K562 (cell line): ENCODE measurements around the gene BCAR1. TPM values are rescaled to one million over a fixed set of nuclear protein-coding genes. Genes with fewer than 3 reads are reported as not detected.

Experiments used
- ATAC-seq: fragments of 200-7000 bp; cut with Tn5 transposase; 3 replicates; pipeline ENCODE4 v1.9.1; 2020; ENCODE audit warnings: moderate library complexity
- BruUV-seq: library from RNA; stranded (reverse); fragments of 400-500 nt; replicated peaks from 2 replicates; lab custom pipeline; 2021; lab: Mats Ljungman, UMichigan
- CTCF ChIA-PET: fragments of 300-600 bp; formaldehyde crosslinking; extraction: SDS; loops from one replicate; lab custom pipeline; 2021; ENCODE audit warnings: low intra/inter-chr PET ratio; lab: Yijun Ruan, JAX
- POLR2A ChIA-PET: fragments of 300-600, 350-650 bp; sonication (Branson Sonifier 250); formaldehyde crosslinking; extraction: SDS; loops from one replicate; lab custom pipeline; 2021; ENCODE audit warnings: antibody characterized with exemption, inconsistent platforms; lab: Yijun Ruan, JAX
- DNase-seq, 4 experiments: peaks; one replicate each; pipeline versions ENCODE4 v3.0.0 to v3.0.0-alpha.2; 2011 to 2018; ENCODE audit warnings: low spot score in 3 of 4, mixed read lengths in 3 of 4; ENCODE audit errors: extremely low read depth in 1 of 4
- FAIRE-seq: peaks from 2 replicates; lab custom pipeline; 2011; peaks lifted over from hg19 to GRCh38; lab: Jason Lieb, UNC
- H2AFZ ChIP-seq: 2 replicates; pipeline ENCODE4 v1.6.0; 2011; ENCODE audit warnings: low read depth, low read length, control low read depth, inconsistent platforms
- H3K27ac ChIP-seq: fragments of 200-600 bp; 3 replicates; pipeline ENCODE4 v1.8.0; 2011; ENCODE audit warnings: low read depth, mild to moderate bottlenecking, control low read depth, inconsistent platforms, low read length, moderate library complexity, mixed read lengths; ENCODE audit errors: extremely low read depth
- H3K27me3 ChIP-seq, 2 experiments: fragments of 300-600 bp in 1 of 2; 2 replicates in 1 of 2; 3 replicates in 1 of 2; pipeline versions ENCODE4 v1.6.0 to v1.8.0; 2011; ENCODE audit warnings: inconsistent platforms in 2 of 2, low read length in 2 of 2, mild to moderate bottlenecking in 1 of 2, mixed read lengths in 1 of 2, moderate library complexity in 1 of 2; ENCODE audit not compliant: control insufficient read depth in 2 of 2, insufficient read depth in 2 of 2
- H3K36me3 ChIP-seq: fragments of 300-600 bp; 3 replicates; pipeline ENCODE4 v1.8.0; 2011; ENCODE audit warnings: mild to moderate bottlenecking, low read length, inconsistent platforms; ENCODE audit not compliant: control insufficient read depth, insufficient read depth
- H3K4me1 ChIP-seq, 2 experiments: fragments of 200-600 bp in 1 of 2; replicated peaks in 1 of 2; 2 replicates in 1 of 2; 3 replicates in 1 of 2; pipeline versions ENCODE4 v1.5.1 to v1.8.0; 2011; ENCODE audit warnings: inconsistent platforms in 2 of 2, low read length in 2 of 2, mild to moderate bottlenecking in 1 of 2, mixed read lengths in 1 of 2, moderate library complexity in 1 of 2; ENCODE audit not compliant: control insufficient read depth in 2 of 2, insufficient read depth in 2 of 2
- H3K4me2 ChIP-seq: 2 replicates; pipeline ENCODE4 v1.6.1; 2011; ENCODE audit warnings: low read length, control low read depth, inconsistent platforms, mixed read lengths; ENCODE audit not compliant: insufficient read depth
- H3K4me3 ChIP-seq: fragments of 200-600 bp; sonication (generic), shearing (Covaris generic); 2 replicates; pipeline ENCODE4 v1.5.1; 2016; ENCODE audit warnings: control low read depth, inconsistent platforms
- H3K79me2 ChIP-seq: fragments of 200-600 bp; 3 replicates; pipeline ENCODE4 v1.8.0; 2011; ENCODE audit warnings: low read length, inconsistent platforms; ENCODE audit not compliant: control insufficient read depth, insufficient read depth
- H3K9ac ChIP-seq, 2 experiments: 2 replicates each; pipeline versions ENCODE4 v1.6.0 to v1.6.1; 2011; ENCODE audit warnings: low read depth in 2 of 2, low read length in 2 of 2, control low read depth in 1 of 2, inconsistent platforms in 1 of 2, mild to moderate bottlenecking in 1 of 2, mixed read lengths in 1 of 2; ENCODE audit not compliant: insufficient read depth in 1 of 2
- H3K9me1 ChIP-seq: one replicate; pipeline ENCODE4 v1.6.0; 2011; ENCODE audit warnings: inconsistent platforms, mild to moderate bottlenecking, low read length, moderate library complexity; ENCODE audit not compliant: control insufficient read depth, insufficient read depth
- H3K9me3 ChIP-seq: replicated peaks from 2 replicates; pipeline ENCODE4 v1.5.1; 2011; ENCODE audit warnings: low read depth, low read length, inconsistent platforms; ENCODE audit not compliant: control insufficient read depth, insufficient read depth
- H4K20me1 ChIP-seq: replicated peaks from 2 replicates; pipeline ENCODE4 v1.6.1; 2011; ENCODE audit warnings: low read length, inconsistent platforms, mixed read lengths; ENCODE audit not compliant: control insufficient read depth, insufficient read depth
- ESRRA ChIP-seq: fragments of 450-650 bp; IDR thresholded peaks from 2 replicates; pipeline ENCODE4 v1.6.1; 2014; ENCODE audit warnings: low read depth, mild to moderate bottlenecking, moderate library complexity, borderline replicate concordance
- FOSL1 ChIP-seq: fragments of 200-800 bp; sonication (Bioruptor generic); conservative IDR thresholded peaks from 2 replicates; pipeline ENCODE4 v1.6.1; 2016; ENCODE audit warnings: missing genetic modification characterization, missing compliant biosample characterization
- GTF2E2 ChIP-seq: fragments of 200-800 bp; sonication (Bioruptor generic); IDR thresholded peaks from 2 replicates; pipeline ENCODE4 v1.6.1; 2016; ENCODE audit warnings: missing genetic modification characterization, missing compliant biosample characterization
- JUN ChIP-seq, 2 experiments: sonication (generic) in 1 of 2; formaldehyde crosslinking in 1 of 2; IDR thresholded peaks; 2 replicates each; pipeline versions ENCODE4 v1.6.1 to v1.8.0; 2012 to 2022; ENCODE audit warnings: borderline replicate concordance in 2 of 2, mild to moderate bottlenecking in 2 of 2, improper control_type of control experiment in 1 of 2, low read depth in 1 of 2, low read length in 1 of 2, missing genetic modification reagents in 1 of 2
- JUND ChIP-seq, 2 experiments: IDR thresholded peaks; 2 replicates in 1 of 2; 3 replicates in 1 of 2; pipeline ENCODE4 v1.6.1; 2011; ENCODE audit warnings: borderline replicate concordance in 2 of 2, low read depth in 2 of 2, low read length in 2 of 2, improper control_type of control experiment in 1 of 2, missing biosample characterization in 1 of 2, missing genetic modification characterization in 1 of 2, missing genetic modification reagents in 1 of 2
- OTX1 ChIP-seq: fragments of 450-650 bp; formaldehyde crosslinking; IDR thresholded peaks from 2 replicates; pipeline ENCODE4 v1.4.0; 2022; ENCODE audit warnings: mild to moderate bottlenecking
- PRPF4 ChIP-seq: fragments of 200-400 bp; formaldehyde crosslinking; IDR thresholded peaks from one replicate; pipeline ENCODE4 v1.6.1; 2017; ENCODE audit warnings: low read length, low read depth, mild to moderate bottlenecking; ENCODE audit not compliant: insufficient read depth, poor library complexity, severe bottlenecking
- PTBP1 ChIP-seq: fragments of 200-400 bp; formaldehyde crosslinking; IDR thresholded peaks from 2 replicates; pipeline ENCODE4 v1.6.1; 2017; ENCODE audit warnings: low read depth, low read length
- SIN3B ChIP-seq: fragments of 450-650 bp; IDR thresholded peaks from 2 replicates; pipeline ENCODE4 v1.6.1; 2017; ENCODE audit warnings: low read depth, mild to moderate bottlenecking, moderate library complexity
- YBX1 ChIP-seq: fragments of 450-650 bp; IDR thresholded peaks from 2 replicates; pipeline ENCODE4 v1.7.1; 2016; ENCODE audit warnings: mild to moderate bottlenecking
- ZNF165 ChIP-seq: fragments of 250-450 bp; sonication (Bioruptor Pico); IDR thresholded peaks from 2 replicates; pipeline ENCODE4 v1.4.0; 2020; ENCODE audit warnings: borderline replicate concordance
- ZNF586 ChIP-seq: fragments of 450-650 bp; formaldehyde crosslinking; conservative IDR thresholded peaks from 2 replicates; pipeline ENCODE4 v1.4.0; 2020; ENCODE audit warnings: mild to moderate bottlenecking, moderate library complexity
- ZNF696 ChIP-seq: fragments of 250-450 bp; sonication (Bioruptor Pico); conservative IDR thresholded peaks from 2 replicates; pipeline ENCODE4 v1.4.0; 2020; ENCODE audit warnings: mild to moderate bottlenecking, moderate library complexity
- in situ Hi-C: fragments of 300-500 bp; cut with MboI; formaldehyde crosslinking; loops from 4 replicates; pipeline ENCODE4 v1.15.0; 2018; ENCODE audit warnings: inconsistent platforms, mixed read lengths
- intact Hi-C: fragments of 100-400 bp; cut with micrococcal nuclease; formaldehyde crosslinking; loops from 2 replicates; pipeline ENCODE4 v1.14.2; 2022
- polyA plus RNA-seq, 8 experiments: library from polyadenylated mRNA; depleted of rRNA in 4 of 8; stranded (reverse) in 5 of 8; unstranded in 3 of 8; fragments of >200 nt; fragmentation: Nextera tagmentation in 2 of 8; fragmentation: Illumina TruSeq in 1 of 8; extraction: Ambion mirVana in 2 of 8; extraction: Trizol in 1 of 8; gene quantifications; 2 replicates each; pipeline versions ENCODE4 v1.2.1 to v1.2.3, GENCODE V29; 2011 to 2014; ENCODE audit warnings: inconsistent platforms in 1 of 8, missing spikeins in 1 of 8
- total RNA-seq, 7 experiments: library from RNA; depleted of rRNA in 6 of 7; stranded (reverse); fragments of >200 nt in 6 of 7; fragmentation: Illumina TruSeq in 2 of 7; extraction: Trizol in 2 of 7; gene quantifications; 2 replicates each; pipeline versions ENCODE4 v1.2.1 to v1.2.3, GENCODE V29; 2011 to 2021; ENCODE audit warnings: low replicate concordance in 1 of 7
- TF ChIP-seq, protein P1 (sequence below): fragments of 200-800 bp; sonication (Bioruptor generic); IDR thresholded peaks from 2 replicates; pipeline ENCODE4 v1.6.1; 2016; ENCODE audit warnings: missing genetic modification characterization, missing compliant biosample characterization
- TF ChIP-seq, protein P2 (sequence below): fragments of 250-450 bp; sonication (Bioruptor Pico); IDR thresholded peaks from 2 replicates; pipeline ENCODE4 v1.5.0; 2021

BCAR1 gene
- total and polyA plus RNA-seq, 9 of the 15 experiments (the other 6 are each of a cell fraction or from before 2014, with no cell fraction given) = 0.10 to 26.3 (median 3.6) TPM

DNA sequence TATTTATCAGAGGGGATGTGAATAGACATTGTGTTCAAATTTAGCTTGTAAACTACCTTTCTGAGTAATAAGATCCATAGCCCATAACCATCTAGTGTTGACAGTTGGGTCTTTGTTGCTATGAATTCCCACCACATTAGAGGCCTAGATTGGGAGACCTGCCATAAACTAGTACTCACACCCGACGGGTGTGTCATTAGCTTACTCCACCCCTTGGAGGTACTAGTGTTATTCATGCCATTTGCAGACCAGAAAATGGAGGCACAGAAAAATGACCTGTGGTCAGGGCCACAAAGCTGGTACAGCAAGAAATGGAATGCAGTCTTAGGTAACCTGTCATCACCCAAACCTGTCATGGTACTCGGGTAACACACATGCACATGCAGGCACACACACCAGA lies 41.3 kb upstream of the BCAR1 start (continued):
- no peak for TF ChIP-seq ZNF586
- TF ChIP-seq PTBP1 = no peak
- no peak for TF ChIP-seq YBX1

DNA sequence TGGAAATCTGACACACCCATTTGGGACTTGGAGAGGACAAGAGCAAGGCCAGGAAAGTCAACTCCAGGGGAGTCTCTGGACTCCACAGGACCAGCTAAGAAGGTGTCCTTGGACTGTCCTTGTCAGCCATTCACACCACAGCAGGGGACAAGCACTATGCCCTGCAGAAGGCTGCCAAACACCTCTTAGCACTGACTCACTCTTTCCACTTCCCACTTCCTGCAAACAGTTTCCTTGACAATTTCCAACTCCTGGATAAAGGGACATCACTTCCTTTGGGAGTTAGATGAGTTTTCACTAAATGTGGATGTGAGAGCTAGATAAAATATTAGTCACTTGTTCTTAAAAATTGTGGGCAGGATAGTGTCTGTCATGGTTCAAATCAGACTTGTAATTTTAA lies 37.8 kb upstream of the BCAR1 start:
- H3K4me1 ChIP-seq = peaks cover 15 to 21% of the 10 kb centered on the region in 2 experiments
- in situ Hi-C loops = no loop called here
- no peak overlapping the region for H3K27ac ChIP-seq
- CTCF ChIA-PET = no interaction called here
- POLR2A ChIA-PET = interaction anchor here (0.7 to 1.6 kb wide), 3 partner anchors 10 to 311 kb away, joined by 3 to 5 read pairs (median 3); no protein-coding TSS in a partner anchor
- no peak overlapping the region for H2AFZ ChIP-seq
- no peak for ATAC-seq
- no peaks in the 10 kb centered on the region for H3K9me1 ChIP-seq
- no peak overlapping the region for H3K9ac ChIP-seq
- intact Hi-C loops = no loop called here
- H3K4me3 ChIP-seq = no peak overlapping the region
- H4K20me1 ChIP-seq = peaks cover 7% of the 10 kb centered on the region; the same call in 1 of the 2 replicates
- H3K9me3 ChIP-seq = no peaks in the 10 kb centered on the region
- H3K79me2 ChIP-seq = no peaks in the 10 kb centered on the region
- peaks cover 35% of the 10 kb centered on the region; the same call in 2 of the 3 replicates for H3K36me3 ChIP-seq
- no peak for DNase-seq
- BruUV-seq = no TSS peak
- no peaks in the 10 kb centered on the region for H3K27me3 ChIP-seq
- no peak overlapping the region for H3K4me2 ChIP-seq
- no peak for FAIRE-seq
- TF ChIP-seq SIN3B = no peak
- TF ChIP-seq, protein P1, sequence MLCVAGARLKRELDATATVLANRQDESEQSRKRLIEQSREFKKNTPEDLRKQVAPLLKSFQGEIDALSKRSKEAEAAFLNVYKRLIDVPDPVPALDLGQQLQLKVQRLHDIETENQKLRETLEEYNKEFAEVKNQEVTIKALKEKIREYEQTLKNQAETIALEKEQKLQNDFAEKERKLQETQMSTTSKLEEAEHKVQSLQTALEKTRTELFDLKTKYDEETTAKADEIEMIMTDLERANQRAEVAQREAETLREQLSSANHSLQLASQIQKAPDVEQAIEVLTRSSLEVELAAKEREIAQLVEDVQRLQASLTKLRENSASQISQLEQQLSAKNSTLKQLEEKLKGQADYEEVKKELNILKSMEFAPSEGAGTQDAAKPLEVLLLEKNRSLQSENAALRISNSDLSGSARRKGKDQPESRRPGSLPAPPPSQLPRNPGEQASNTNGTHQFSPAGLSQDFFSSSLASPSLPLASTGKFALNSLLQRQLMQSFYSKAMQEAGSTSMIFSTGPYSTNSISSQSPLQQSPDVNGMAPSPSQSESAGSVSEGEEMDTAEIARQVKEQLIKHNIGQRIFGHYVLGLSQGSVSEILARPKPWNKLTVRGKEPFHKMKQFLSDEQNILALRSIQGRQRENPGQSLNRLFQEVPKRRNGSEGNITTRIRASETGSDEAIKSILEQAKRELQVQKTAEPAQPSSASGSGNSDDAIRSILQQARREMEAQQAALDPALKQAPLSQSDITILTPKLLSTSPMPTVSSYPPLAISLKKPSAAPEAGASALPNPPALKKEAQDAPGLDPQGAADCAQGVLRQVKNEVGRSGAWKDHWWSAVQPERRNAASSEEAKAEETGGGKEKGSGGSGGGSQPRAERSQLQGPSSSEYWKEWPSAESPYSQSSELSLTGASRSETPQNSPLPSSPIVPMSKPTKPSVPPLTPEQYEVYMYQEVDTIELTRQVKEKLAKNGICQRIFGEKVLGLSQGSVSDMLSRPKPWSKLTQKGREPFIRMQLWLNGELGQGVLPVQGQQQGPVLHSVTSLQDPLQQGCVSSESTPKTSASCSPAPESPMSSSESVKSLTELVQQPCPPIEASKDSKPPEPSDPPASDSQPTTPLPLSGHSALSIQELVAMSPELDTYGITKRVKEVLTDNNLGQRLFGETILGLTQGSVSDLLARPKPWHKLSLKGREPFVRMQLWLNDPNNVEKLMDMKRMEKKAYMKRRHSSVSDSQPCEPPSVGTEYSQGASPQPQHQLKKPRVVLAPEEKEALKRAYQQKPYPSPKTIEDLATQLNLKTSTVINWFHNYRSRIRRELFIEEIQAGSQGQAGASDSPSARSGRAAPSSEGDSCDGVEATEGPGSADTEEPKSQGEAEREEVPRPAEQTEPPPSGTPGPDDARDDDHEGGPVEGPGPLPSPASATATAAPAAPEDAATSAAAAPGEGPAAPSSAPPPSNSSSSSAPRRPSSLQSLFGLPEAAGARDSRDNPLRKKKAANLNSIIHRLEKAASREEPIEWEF (CRISPR knock-in tag) = no peak
- peak; percentile 86 for TF ChIP-seq FOSL1 (tag)
- no peak for TF ChIP-seq ZNF696 (CRISPR knock-in tag)
- TF ChIP-seq, protein P2, sequence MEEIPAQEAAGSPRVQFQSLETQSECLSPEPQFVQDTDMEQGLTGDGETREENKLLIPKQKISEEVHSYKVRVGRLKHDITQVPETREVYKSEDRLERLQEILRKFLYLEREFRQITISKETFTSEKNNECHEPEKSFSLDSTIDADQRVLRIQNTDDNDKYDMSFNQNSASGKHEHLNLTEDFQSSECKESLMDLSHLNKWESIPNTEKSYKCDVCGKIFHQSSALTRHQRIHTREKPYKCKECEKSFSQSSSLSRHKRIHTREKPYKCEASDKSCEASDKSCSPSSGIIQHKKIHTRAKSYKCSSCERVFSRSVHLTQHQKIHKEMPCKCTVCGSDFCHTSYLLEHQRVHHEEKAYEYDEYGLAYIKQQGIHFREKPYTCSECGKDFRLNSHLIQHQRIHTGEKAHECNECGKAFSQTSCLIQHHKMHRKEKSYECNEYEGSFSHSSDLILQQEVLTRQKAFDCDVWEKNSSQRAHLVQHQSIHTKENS = no peak
- no peak for TF ChIP-seq JUN (IDR thresholded peaks at IDR 0.05; ENCODE audit: borderline replicate concordance, low read depth, low read length)
- no peak for TF ChIP-seq JUN (CRISPR knock-in tag; IDR thresholded peaks at IDR 0.05; ENCODE audit: borderline replicate concordance)
- TF ChIP-seq OTX1 (CRISPR knock-in tag) = no peak
- no peak for TF ChIP-seq ZNF165
- no peak for TF ChIP-seq PRPF4
- TF ChIP-seq GTF2E2 (tag) = no peak
- peak; percentile 49; the same call in 1 of the 2 replicates for TF ChIP-seq ESRRA
- TF ChIP-seq JUND (IDR thresholded peaks at IDR 0.05; ENCODE audit: borderline replicate concordance, low read depth, low read length) = no peak
- peak; percentile 36; the same call in 1 of the 3 replicates for TF ChIP-seq JUND (tag; IDR thresholded peaks at IDR 0.05; ENCODE audit: borderline replicate concordance, low read depth, low read length)
